Measurements from ENCODE around the gene GOLPH3.

The GOLPH3 gene

DNA sequence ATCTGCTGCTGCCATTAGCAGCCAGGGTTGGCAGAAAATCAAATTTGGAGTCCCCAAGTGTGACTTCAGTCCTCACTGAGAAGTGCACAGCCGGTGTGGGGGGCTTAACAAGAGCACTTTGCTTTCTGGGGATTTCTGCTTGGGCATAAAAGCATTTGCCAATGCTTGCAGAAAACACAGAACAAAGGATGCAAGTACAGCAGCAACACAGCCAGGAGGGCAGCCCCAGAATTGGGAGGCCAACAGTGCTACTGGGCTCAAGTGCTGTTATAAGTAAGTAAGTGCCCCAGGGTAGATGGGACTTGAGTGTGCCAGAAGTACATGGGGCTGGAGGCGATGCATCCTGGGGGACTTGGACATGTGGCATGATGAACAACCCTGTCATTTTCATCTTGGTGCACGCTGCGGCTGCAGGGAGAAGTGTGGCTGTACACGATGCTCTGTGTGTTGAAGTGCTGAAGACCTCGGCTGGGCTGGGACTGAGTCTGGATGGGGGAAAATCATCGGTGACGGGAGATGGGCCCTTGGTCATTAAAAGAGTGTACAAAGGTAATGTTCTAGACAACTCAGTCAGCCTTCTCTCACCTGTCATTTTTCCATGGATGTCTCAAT is 73.3 kb downstream of the GOLPH3 start:
- Histone ChIP-seq H3K9me3 (replicated peaks in 1 of 2; ENCODE audit: control insufficient read depth in 2 of 2, insufficient read depth in 1 of 2, low read depth in 1 of 2, low read length in 2 of 2) (no peaks in the 10 kb centered on the region), H3K14ac (ENCODE audit: low read length) (no peak overlapping the region), H3K23ac (ENCODE audit: low read depth, low read length, poor library complexity) (no peak overlapping the region), H4K8ac (ENCODE audit: low read depth, low read length) (no peak overlapping the region), H2AK5ac (ENCODE audit: low read depth, low read length) (no peak overlapping the region), H3K27me3 (ENCODE audit: control insufficient read depth in 3 of 3, insufficient read depth in 3 of 3, low read depth in 1 of 3, low read length in 3 of 3) (no peaks in the 10 kb centered on the region), H3K18ac (ENCODE audit: low read length) (no peak overlapping the region), H3K4me3 (ENCODE audit: low read length in 2 of 2) (no peak overlapping the region), H2AFZ (ENCODE audit: low read length) (no peak overlapping the region), H3K4me2 (ENCODE audit: insufficient read depth, low read length, poor library complexity, severe bottlenecking) (no peak overlapping the region), H4K91ac (ENCODE audit: low read depth, low read length, poor library complexity) (no peak overlapping the region), H2BK15ac (ENCODE audit: low read length) (no peak overlapping the region), H2BK12ac (ENCODE audit: low read length) (no peak overlapping the region), H3K4me1 (ENCODE audit: control insufficient read depth in 2 of 2, insufficient read depth in 1 of 2, low read depth in 1 of 2, low read length in 2 of 2) (peaks cover 0 to 3% of the 10 kb centered on the region in 2 donors), H2BK120ac (ENCODE audit: low read depth, low read length) (no peak overlapping the region), H2BK5ac (ENCODE audit: low read length) (no peak overlapping the region), H3K79me1 (ENCODE audit: low read depth, low read length) (no peaks in the 10 kb centered on the region), H3K4ac (ENCODE audit: low read length) (no peak overlapping the region), H3K36me3 (replicated peaks in 1 of 2; ENCODE audit: control insufficient read depth in 2 of 2, insufficient read depth in 2 of 2, low read length in 2 of 2) (peaks cover 25 to 84% of the 10 kb centered on the region in 2 donors), H3K9ac (ENCODE audit: low read depth, low read length, poor library complexity) (no peak overlapping the region), H3K27ac (replicated peaks; ENCODE audit: low read length) (no peak overlapping the region)
- WGBS, 2 donors (ENCODE audit: extremely low coverage in 2 of 2, insufficient read length in 2 of 2, insufficient replicate concordance in 1 of 2): no CpG with 5 or more reads among the region's 8 CpGs
- no peak for DNase-seq (ENCODE audit: low spot score)

DNA sequence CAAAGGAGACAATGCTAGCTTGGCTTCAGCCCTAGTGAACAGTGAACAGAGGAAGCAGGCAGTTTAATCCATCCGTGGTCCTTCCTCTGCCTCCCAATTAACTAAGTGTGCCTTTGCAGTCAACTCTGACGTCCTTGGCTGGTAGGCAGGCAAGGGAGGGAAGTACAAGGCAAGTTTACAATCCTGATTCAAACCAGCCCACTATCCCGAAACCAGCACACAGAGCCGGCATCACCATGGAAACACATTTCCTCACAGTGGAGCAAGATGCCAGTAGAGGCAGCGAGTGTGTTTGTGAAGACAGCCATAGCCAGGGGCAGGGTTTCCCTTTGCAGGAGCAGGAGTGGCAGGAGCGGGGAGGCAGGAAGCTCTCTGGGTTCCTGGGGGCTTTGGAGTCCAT is 73.9 kb downstream of the GOLPH3 start:
- Histone ChIP-seq H2AK5ac (ENCODE audit: low read depth, low read length) (no peak overlapping the region), H3K4ac (ENCODE audit: low read length) (no peak overlapping the region), H2AFZ (ENCODE audit: low read length) (no peak overlapping the region), H3K14ac (ENCODE audit: low read length) (no peak overlapping the region), H2BK15ac (ENCODE audit: low read length) (no peak overlapping the region), H4K8ac (ENCODE audit: low read depth, low read length) (no peak overlapping the region), H3K4me2 (ENCODE audit: insufficient read depth, low read length, poor library complexity, severe bottlenecking) (no peak overlapping the region), H3K27ac (replicated peaks; ENCODE audit: low read length) (no peak overlapping the region), H3K18ac (ENCODE audit: low read length) (no peak overlapping the region), H3K23ac (ENCODE audit: low read depth, low read length, poor library complexity) (no peak overlapping the region), H2BK12ac (ENCODE audit: low read length) (no peak overlapping the region), H3K4me3 (ENCODE audit: low read length in 2 of 2) (no peak overlapping the region), H3K27me3 (ENCODE audit: control insufficient read depth in 3 of 3, insufficient read depth in 3 of 3, low read depth in 1 of 3, low read length in 3 of 3) (no peaks in the 10 kb centered on the region), H3K9me3 (replicated peaks in 1 of 2; ENCODE audit: control insufficient read depth in 2 of 2, insufficient read depth in 1 of 2, low read depth in 1 of 2, low read length in 2 of 2) (no peaks in the 10 kb centered on the region), H4K91ac (ENCODE audit: low read depth, low read length, poor library complexity) (no peak overlapping the region), H3K9ac (ENCODE audit: low read depth, low read length, poor library complexity) (no peak overlapping the region), H3K36me3 (replicated peaks in 1 of 2; ENCODE audit: control insufficient read depth in 2 of 2, insufficient read depth in 2 of 2, low read length in 2 of 2) (peaks cover 25 to 80% of the 10 kb centered on the region in 2 donors), H2BK5ac (ENCODE audit: low read length) (no peak overlapping the region), H2BK120ac (ENCODE audit: low read depth, low read length) (no peak overlapping the region), H3K79me1 (ENCODE audit: low read depth, low read length) (no peaks in the 10 kb centered on the region), H3K4me1 (ENCODE audit: control insufficient read depth in 2 of 2, insufficient read depth in 1 of 2, low read depth in 1 of 2, low read length in 2 of 2) (peaks cover 0 to 3% of the 10 kb centered on the region in 2 donors)
- DNase-seq (ENCODE audit: low spot score): no peak
- no CpG with 5 or more reads among the region's 6 CpGs for WGBS, 2 donors (ENCODE audit: extremely low coverage in 2 of 2, insufficient read length in 2 of 2, insufficient replicate concordance in 1 of 2)

- no peak overlapping the region for H3K4me2 ChIP-seq (ENCODE audit: insufficient read depth, low read length, poor library complexity, severe bottlenecking)
- H3K36me3 ChIP-seq (replicated peaks in 1 of 2; ENCODE audit: control insufficient read depth in 2 of 2, insufficient read depth in 2 of 2, low read length in 2 of 2): peaks cover 23 to 77% of the 10 kb centered on the region in 2 donors
- H3K27me3 ChIP-seq (ENCODE audit: control insufficient read depth in 3 of 3, insufficient read depth in 3 of 3, low read depth in 1 of 3, low read length in 3 of 3): no peaks in the 10 kb centered on the region
- WGBS, 2 donors (ENCODE audit: extremely low coverage in 2 of 2, insufficient read length in 2 of 2, insufficient replicate concordance in 1 of 2): no CpG with 5 or more reads among the region's 9 CpGs
- H4K91ac ChIP-seq (ENCODE audit: low read depth, low read length, poor library complexity): no peak overlapping the region
- peaks cover 0 to 3% of the 10 kb centered on the region in 2 donors for H3K4me1 ChIP-seq (ENCODE audit: control insufficient read depth in 2 of 2, insufficient read depth in 1 of 2, low read depth in 1 of 2, low read length in 2 of 2)
- H3K9ac ChIP-seq (ENCODE audit: low read depth, low read length, poor library complexity): no peak overlapping the region
- DNase-seq (ENCODE audit: low spot score): no peak
- no peaks in the 10 kb centered on the region for H3K79me1 ChIP-seq (ENCODE audit: low read depth, low read length)
- no peak overlapping the region for H3K27ac ChIP-seq (replicated peaks; ENCODE audit: low read length)
- H3K23ac ChIP-seq (ENCODE audit: low read depth, low read length, poor library complexity): no peak overlapping the region
- H4K8ac ChIP-seq (ENCODE audit: low read depth, low read length): no peak overlapping the region
- no peak overlapping the region for H2AK5ac ChIP-seq (ENCODE audit: low read depth, low read length)
- no peak overlapping the region for H2AFZ ChIP-seq (ENCODE audit: low read length)
- H2BK120ac ChIP-seq (ENCODE audit: low read depth, low read length): no peak overlapping the region
- no peak overlapping the region for H2BK12ac ChIP-seq (ENCODE audit: low read length)
- no peak overlapping the region for H3K14ac ChIP-seq (ENCODE audit: low read length)
- H2BK15ac ChIP-seq (ENCODE audit: low read length): no peak overlapping the region
- no peak overlapping the region for H2BK5ac ChIP-seq (ENCODE audit: low read length)
- H3K4ac ChIP-seq (ENCODE audit: low read length): no peak overlapping the region
- no peak overlapping the region for H3K18ac ChIP-seq (ENCODE audit: low read length)
- no peaks in the 10 kb centered on the region for H3K9me3 ChIP-seq (replicated peaks in 1 of 2; ENCODE audit: control insufficient read depth in 2 of 2, insufficient read depth in 1 of 2, low read depth in 1 of 2, low read length in 2 of 2)
- no peak overlapping the region for H3K4me3 ChIP-seq (ENCODE audit: low read length in 2 of 2)
These were observed 74.6 kb downstream of the GOLPH3 start for GRCh38 chr5:32099486-32100035.

GRCh38 chr5:32098890-32099310 is 75.2 kb downstream of the GOLPH3 start:
- Histone ChIP-seq H3K9me3 (replicated peaks in 1 of 2; ENCODE audit: control insufficient read depth in 2 of 2, insufficient read depth in 1 of 2, low read depth in 1 of 2, low read length in 2 of 2) (no peaks in the 10 kb centered on the region), H3K14ac (ENCODE audit: low read length) (no peak overlapping the region), H2AFZ (ENCODE audit: low read length) (no peak overlapping the region), H4K8ac (ENCODE audit: low read depth, low read length) (no peak overlapping the region), H3K23ac (ENCODE audit: low read depth, low read length, poor library complexity) (no peak overlapping the region), H2BK15ac (ENCODE audit: low read length) (no peak overlapping the region), H3K4me2 (ENCODE audit: insufficient read depth, low read length, poor library complexity, severe bottlenecking) (no peak overlapping the region), H3K79me1 (ENCODE audit: low read depth, low read length) (no peaks in the 10 kb centered on the region), H4K91ac (ENCODE audit: low read depth, low read length, poor library complexity) (no peak overlapping the region), H3K9ac (ENCODE audit: low read depth, low read length, poor library complexity) (no peak overlapping the region), H3K4ac (ENCODE audit: low read length) (no peak overlapping the region), H3K4me3 (ENCODE audit: low read length in 2 of 2) (no peak overlapping the region), H2BK12ac (ENCODE audit: low read length) (no peak overlapping the region), H3K36me3 (replicated peaks in 1 of 2; ENCODE audit: control insufficient read depth in 2 of 2, insufficient read depth in 2 of 2, low read length in 2 of 2) (peaks cover 22 to 70% of the 10 kb centered on the region in 2 donors), H2BK5ac (ENCODE audit: low read length) (no peak overlapping the region), H3K4me1 (ENCODE audit: control insufficient read depth in 2 of 2, insufficient read depth in 1 of 2, low read depth in 1 of 2, low read length in 2 of 2) (peaks cover 0 to 3% of the 10 kb centered on the region in 2 donors), H3K18ac (ENCODE audit: low read length) (no peak overlapping the region), H2BK120ac (ENCODE audit: low read depth, low read length) (no peak overlapping the region), H2AK5ac (ENCODE audit: low read depth, low read length) (no peak overlapping the region), H3K27me3 (ENCODE audit: control insufficient read depth in 3 of 3, insufficient read depth in 3 of 3, low read depth in 1 of 3, low read length in 3 of 3) (no peaks in the 10 kb centered on the region), H3K27ac (replicated peaks; ENCODE audit: low read length) (no peak overlapping the region)
- DNase-seq (ENCODE audit: low spot score): no peak
- WGBS, 2 donors (ENCODE audit: extremely low coverage in 2 of 2, insufficient read length in 2 of 2, insufficient replicate concordance in 1 of 2): no CpG with 5 or more reads among the region's 11 CpGs
